Testis (tissue), 3 donors: ENCODE measurements around the gene LPIN1. TPM values are rescaled to one million over a fixed set of nuclear protein-coding genes. Genes with fewer than 3 reads are reported as not detected.

Experiments
- DNase-seq: peaks from one replicate; pipeline ENCODE4 v3.0.0-alpha.2; 2019
- H3K27ac ChIP-seq, 2 donors: fragments of 200-600 bp; sonication (generic); one replicate each; pipeline ENCODE4 v1.5.1; 2019
- H3K27me3 ChIP-seq: fragments of 200-600 bp; sonication (generic); one replicate; pipeline ENCODE4 v1.5.1; 2019
- H3K36me3 ChIP-seq: fragments of 200-600 bp; sonication (generic); one replicate; pipeline ENCODE4 v1.5.1; 2017; ENCODE audit warnings: low read depth; ENCODE audit errors: missing control alignments
- H3K4me1 ChIP-seq: fragments of 200-600 bp; sonication (generic); one replicate; pipeline ENCODE4 v1.5.1; 2019
- H3K4me3 ChIP-seq, 2 donors: fragments of 200-600 bp; sonication (generic); one replicate each; pipeline ENCODE4 v1.5.1; 2017 to 2019
- H3K9me3 ChIP-seq: fragments of 200-600 bp; sonication (generic); one replicate; pipeline ENCODE4 v1.5.1; 2017
- POLR2A ChIP-seq: fragments of 450-650 bp; IDR thresholded peaks from one replicate; pipeline ENCODE4 v1.6.1; 2017; ENCODE audit warnings: antibody characterized with exemption, mild to moderate bottlenecking, moderate library complexity
- WGBS, 2 donors: methylation state at CpG; one replicate each; pipeline ENCODE4 v1.1.5; 2018; 5-methylcytosine and 5-hydroxymethylcytosine counted together
- intact Hi-C: fragments of 100-400 bp; cut with DNase I; formaldehyde crosslinking; loops from one replicate; pipeline ENCODE4 v1.15.1; 2023; ENCODE audit warnings: low total_unique reads
- polyA plus RNA-seq: library from polyadenylated mRNA; stranded (reverse); fragments of 350-450 nt; fragmentation: Illumina TruSeq; extraction: RNeasy Lipid Tissue Mini Kit (QIAGEN cat#74804); gene quantifications from one replicate; pipeline ENCODE4 v1.2.3, GENCODE V29; 2014; ENCODE audit warnings: low read depth, low replicate concordance; ENCODE audit not compliant: insufficient read depth
- total RNA-seq, 2 donors: library from RNA; depleted of rRNA; stranded (reverse); fragments of >200 nt; gene quantifications; one replicate each; pipeline ENCODE4 v1.2.3, GENCODE V29; 2016
- TF ChIP-seq, protein P1 (sequence below), 3 experiments: fragments of 450-650 bp in 2 of 3; fragments of 200-600 bp in 1 of 3; sonication (generic) in 1 of 3; IDR thresholded peaks; one replicate each; pipeline ENCODE4 v1.5.1; 2016 to 2019; ENCODE audit warnings: antibody characterized with exemption in 3 of 3, mild to moderate bottlenecking in 2 of 3, moderate library complexity in 1 of 3

LPIN1 gene
- total and polyA plus RNA-seq, 3 donors from 2014 or later: 90.0 to 198 (median 169) TPM

DNA sequence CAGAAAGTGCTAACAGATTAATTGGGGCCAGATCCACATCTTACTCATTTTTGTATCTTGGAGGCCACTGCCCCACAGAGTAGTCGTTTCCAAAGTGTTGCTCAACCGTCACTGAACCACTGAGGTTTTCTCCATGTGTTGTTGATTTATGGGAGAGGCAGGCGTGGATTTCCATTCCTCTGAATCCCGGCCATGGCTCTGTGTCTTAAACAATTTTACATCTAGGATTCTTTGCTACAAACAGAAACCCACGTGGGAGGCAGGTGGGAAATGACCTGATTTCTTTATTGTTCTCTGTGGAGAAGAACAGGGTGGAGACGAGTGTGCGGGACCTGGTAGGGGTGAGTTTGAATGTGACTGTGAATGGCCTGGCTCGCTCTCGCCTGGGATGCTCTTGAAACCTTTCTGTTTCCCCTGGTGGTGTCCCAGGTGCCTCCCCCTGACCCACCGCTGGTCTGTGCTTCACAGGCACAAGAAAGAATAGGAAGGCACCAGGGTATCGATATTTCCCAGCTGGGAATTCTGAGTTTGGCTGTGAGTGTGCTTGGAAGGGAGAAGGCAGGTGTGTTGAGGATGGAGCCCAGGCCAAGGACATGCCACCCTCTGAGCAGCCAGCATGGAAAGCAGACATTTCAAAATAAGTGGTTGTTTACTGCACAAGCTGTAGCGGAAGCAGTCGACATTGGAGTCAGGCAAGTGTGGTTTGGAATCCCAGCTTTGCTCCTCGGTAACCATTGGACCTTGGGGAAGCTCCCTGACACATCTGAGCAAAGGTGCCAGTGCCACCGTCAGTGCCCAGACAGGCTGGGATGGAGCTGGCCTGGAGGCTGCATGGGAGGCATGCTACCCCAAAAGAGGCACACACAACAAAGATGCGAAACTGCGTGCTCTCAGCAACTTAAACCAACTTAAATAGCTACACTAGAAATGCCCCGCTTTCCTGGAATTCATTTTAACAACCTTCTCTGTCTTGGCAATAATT lies 50.0 kb downstream of the LPIN1 start:
- TF ChIP-seq, protein P1, sequence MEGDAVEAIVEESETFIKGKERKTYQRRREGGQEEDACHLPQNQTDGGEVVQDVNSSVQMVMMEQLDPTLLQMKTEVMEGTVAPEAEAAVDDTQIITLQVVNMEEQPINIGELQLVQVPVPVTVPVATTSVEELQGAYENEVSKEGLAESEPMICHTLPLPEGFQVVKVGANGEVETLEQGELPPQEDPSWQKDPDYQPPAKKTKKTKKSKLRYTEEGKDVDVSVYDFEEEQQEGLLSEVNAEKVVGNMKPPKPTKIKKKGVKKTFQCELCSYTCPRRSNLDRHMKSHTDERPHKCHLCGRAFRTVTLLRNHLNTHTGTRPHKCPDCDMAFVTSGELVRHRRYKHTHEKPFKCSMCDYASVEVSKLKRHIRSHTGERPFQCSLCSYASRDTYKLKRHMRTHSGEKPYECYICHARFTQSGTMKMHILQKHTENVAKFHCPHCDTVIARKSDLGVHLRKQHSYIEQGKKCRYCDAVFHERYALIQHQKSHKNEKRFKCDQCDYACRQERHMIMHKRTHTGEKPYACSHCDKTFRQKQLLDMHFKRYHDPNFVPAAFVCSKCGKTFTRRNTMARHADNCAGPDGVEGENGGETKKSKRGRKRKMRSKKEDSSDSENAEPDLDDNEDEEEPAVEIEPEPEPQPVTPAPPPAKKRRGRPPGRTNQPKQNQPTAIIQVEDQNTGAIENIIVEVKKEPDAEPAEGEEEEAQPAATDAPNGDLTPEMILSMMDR (IDR thresholded peaks at IDR 0.05): no peak
- TF ChIP-seq POLR2A: no peak
- Histone ChIP-seq H3K27ac (no peak overlapping the region), H3K36me3 (peaks cover 6% of the 10 kb centered on the region), H3K27me3 (no peaks in the 10 kb centered on the region), H3K9me3 (no peaks in the 10 kb centered on the region), H3K4me3 (no peak overlapping the region), H3K4me1 (no peaks in the 10 kb centered on the region)
- 88 to 92% methylated on average over 18 of the region's 18 CpGs for WGBS, 2 donors
- DNase-seq: no peak
- intact Hi-C loops: no loop called here

DNA sequence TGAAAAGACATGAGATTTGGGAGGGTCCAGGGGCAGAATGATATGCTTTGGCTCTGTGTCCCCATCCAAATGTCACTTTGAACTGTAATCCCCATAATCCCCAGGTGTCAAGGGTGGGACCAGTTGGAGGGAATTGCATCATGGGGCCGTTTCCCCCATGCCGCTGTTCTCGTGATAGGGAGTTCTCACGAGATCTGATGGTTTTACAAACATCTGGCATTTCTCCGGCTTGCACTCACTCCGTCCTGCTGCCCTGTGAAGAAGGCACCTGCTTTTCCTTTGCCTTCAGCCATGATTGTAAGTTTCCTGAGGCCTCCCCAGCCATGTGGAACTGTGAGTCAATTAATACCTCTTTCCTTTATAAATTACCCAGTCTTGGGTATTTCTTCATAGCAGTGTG lies 51.4 kb downstream of the LPIN1 start:
- peaks cover 6% of the 10 kb centered on the region for H3K36me3 ChIP-seq
- no peak for DNase-seq
- H3K27ac ChIP-seq: no peak overlapping the region
- no peaks in the 10 kb centered on the region for H3K9me3 ChIP-seq
- H3K4me3 ChIP-seq: no peak overlapping the region
- H3K27me3 ChIP-seq: no peaks in the 10 kb centered on the region
- no peaks in the 10 kb centered on the region for H3K4me1 ChIP-seq
- TF ChIP-seq, protein P1 (IDR thresholded peaks at IDR 0.05): no peak
- no peak for TF ChIP-seq POLR2A
- 88 to 90% methylated on average over 6 of the region's 6 CpGs for WGBS, 2 donors
- intact Hi-C loops: no loop called here

DNA sequence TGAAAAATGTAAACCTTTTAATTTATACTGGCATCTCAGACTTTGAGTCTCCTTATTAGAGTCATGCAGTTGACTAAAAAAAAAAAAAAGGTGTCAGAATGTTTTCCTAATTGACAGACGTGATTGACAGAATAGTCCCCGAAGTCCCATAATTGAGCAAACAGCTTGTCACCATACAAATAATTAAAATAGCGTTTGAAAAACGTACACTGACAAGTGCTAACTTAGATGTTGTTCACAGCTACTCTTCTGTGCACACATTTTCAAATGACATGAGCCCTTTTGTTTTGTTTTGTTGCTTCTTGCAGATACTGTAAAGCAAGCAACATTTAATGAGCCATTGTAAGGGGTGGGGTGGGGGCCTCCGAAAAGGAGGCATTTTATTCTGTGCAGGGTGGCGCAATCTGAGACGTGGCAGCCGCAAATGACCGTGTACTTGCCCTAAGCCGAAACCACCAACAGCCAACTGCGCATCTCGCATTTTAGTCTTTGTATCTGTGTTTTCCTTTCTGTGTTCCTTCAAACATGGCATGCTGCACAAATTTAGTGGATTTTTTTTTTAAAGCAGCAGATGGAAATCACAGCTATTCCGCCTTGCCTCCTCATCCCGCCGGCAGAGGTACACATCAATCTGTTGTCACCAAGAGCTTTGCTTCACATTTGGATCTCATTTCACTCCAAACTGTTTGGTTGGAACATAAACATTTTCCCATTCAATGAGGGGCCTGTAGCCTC lies 52.4 kb downstream of the LPIN1 start:
- H3K9me3 ChIP-seq: no peaks in the 10 kb centered on the region
- H3K36me3 ChIP-seq: peaks cover 6% of the 10 kb centered on the region
- TF ChIP-seq, protein P1 (IDR thresholded peaks at IDR 0.05): no peak
- TF ChIP-seq POLR2A: no peak
- intact Hi-C loops: no loop called here
- no peak overlapping the region for H3K27ac ChIP-seq
- H3K4me1 ChIP-seq: no peaks in the 10 kb centered on the region
- H3K4me3 ChIP-seq: no peak overlapping the region
- WGBS, 2 donors: 91 to 92% methylated on average over 15 of the region's 15 CpGs
- no peaks in the 10 kb centered on the region for H3K27me3 ChIP-seq
- DNase-seq: no peak

DNA sequence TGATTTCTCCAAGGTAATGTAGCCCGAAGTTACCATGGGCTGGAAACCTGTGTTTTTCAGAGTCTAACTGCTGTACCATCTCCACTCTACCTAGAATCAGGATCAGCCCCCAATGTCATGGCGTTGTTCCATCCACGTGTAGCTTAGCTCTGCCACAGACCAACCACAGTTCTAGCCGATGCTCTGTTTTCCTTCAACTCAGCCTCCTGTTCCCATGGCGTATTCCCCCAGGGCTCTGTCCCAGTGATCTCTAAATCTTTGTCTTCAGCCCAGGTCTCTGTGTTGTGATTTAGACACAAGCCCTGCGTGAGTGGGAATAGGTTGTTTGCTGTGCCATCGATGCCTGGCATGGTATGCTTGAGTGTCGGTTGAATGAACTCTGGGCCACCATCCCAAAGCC lies 53.4 kb downstream of the LPIN1 start:
- WGBS, 2 donors: 90 to 93% methylated on average over 8 of the region's 8 CpGs
- no peak for DNase-seq
- Histone ChIP-seq H3K4me1 (no peaks in the 10 kb centered on the region), H3K27me3 (no peaks in the 10 kb centered on the region), H3K27ac (no peak overlapping the region), H3K4me3 (no peak overlapping the region), H3K9me3 (no peaks in the 10 kb centered on the region), H3K36me3 (peaks cover 6% of the 10 kb centered on the region)
- intact Hi-C loops: no loop called here
- TF ChIP-seq, protein P1 (IDR thresholded peaks at IDR 0.05): no peak
- no peak for TF ChIP-seq POLR2A
